Spleen (tissue), 11 donors: Measurements from ENCODE around the gene ZDHHC24. TPM values are rescaled to one million over a fixed set of nuclear protein-coding genes. Genes with fewer than 3 reads are reported as not detected.

ENCODE experiments used
- DNase-seq: peaks from one replicate; pipeline ENCODE4 v3.0.0-alpha.2; 2020
- H3K27ac ChIP-seq, 8 donors: fragments of 200-600 bp; sonication (generic) in 7 of 8; 1 replicate in 4 of 8; 2 replicates in 4 of 8; pipeline versions ENCODE4 v1.5.0 to v1.8.0; 2016 to 2021; ENCODE audit warnings: inconsistent platforms in 4 of 8, mild to moderate bottlenecking in 4 of 8, moderate library complexity in 1 of 8
- H3K27me3 ChIP-seq, 7 donors: fragments of 200-600 bp; sonication (generic) in 6 of 7; replicated peaks in 1 of 7; 1 replicate in 4 of 7; 2 replicates in 3 of 7; pipeline versions ENCODE4 v1.5.0 to v1.8.0; 2016 to 2021; ENCODE audit warnings: inconsistent platforms in 3 of 7, mild to moderate bottlenecking in 1 of 7
- H3K36me3 ChIP-seq, 6 donors: fragments of 200-600 bp; sonication (generic) in 5 of 6; 1 replicate in 4 of 6; 2 replicates in 2 of 6; pipeline versions ENCODE4 v1.5.0 to v1.8.0; 2016 to 2021; ENCODE audit warnings: inconsistent platforms in 2 of 6
- H3K4me1 ChIP-seq, 6 donors: fragments of 200-600 bp; sonication (generic) in 5 of 6; 1 replicate in 3 of 6; 2 replicates in 3 of 6; pipeline versions ENCODE4 v1.5.0 to v1.8.0; 2016 to 2021; ENCODE audit warnings: inconsistent platforms in 3 of 6
- H3K4me3 ChIP-seq, 8 donors: fragments of 200-600 bp; sonication (generic) in 7 of 8; 1 replicate in 4 of 8; 2 replicates in 4 of 8; pipeline versions ENCODE4 v1.5.0 to v1.8.0; 2016 to 2021; ENCODE audit warnings: inconsistent platforms in 4 of 8, mild to moderate bottlenecking in 4 of 8, moderate library complexity in 2 of 8
- H3K9me3 ChIP-seq, 8 donors: fragments of 200-600 bp; sonication (generic) in 7 of 8; 1 replicate in 4 of 8; 2 replicates in 4 of 8; pipeline versions ENCODE4 v1.5.0 to v1.8.0; 2016 to 2021; ENCODE audit warnings: inconsistent platforms in 4 of 8
- POLR2A ChIP-seq, 3 donors: fragments of 450-650 bp; IDR thresholded peaks; one replicate each; pipeline ENCODE4 v1.5.1; 2017; ENCODE audit warnings: antibody characterized with exemption in 3 of 3, mild to moderate bottlenecking in 1 of 3
- POLR2AphosphoS5 ChIP-seq, 3 donors: sonication (generic); formaldehyde crosslinking; IDR thresholded peaks; one replicate each; pipeline ENCODE4 v1.5.1; 2017; ENCODE audit warnings: antibody characterized with exemption in 3 of 3
- WGBS, 5 donors: extraction: QIAGEN DNeasy Blood & Tissue Kit in 3 of 5; methylation state at CpG; one replicate each; pipeline versions ENCODE4 v1.1.5 to v1.1.7; 2013 to 2018; 5-methylcytosine and 5-hydroxymethylcytosine counted together
- intact Hi-C: fragments of 100-400 bp; cut with DNase I; formaldehyde crosslinking; loops from one replicate; pipeline ENCODE4 v1.15.0; 2023; ENCODE audit warnings: low total_unique reads
- polyA plus RNA-seq, 3 donors: library from polyadenylated mRNA; stranded (reverse); fragments of 200-250 nt; gene quantifications; one replicate each; pipeline ENCODE4 v1.2.1, GENCODE V29; 2013
- total RNA-seq, 7 donors: library from RNA; depleted of rRNA in 3 of 7; stranded (reverse); fragments of >200 nt in 3 of 7; fragmentation: NEBNext Ultra II Directional in 4 of 7; extraction: Animal tissue kit (Norgen Biotek cat#: 25700) in 4 of 7; gene quantifications; one replicate each; pipeline versions ENCODE4 v1.1.0 to v1.2.1, GENCODE V29; 2016 to 2021
- TF ChIP-seq, protein P1 (sequence below), 11 experiments: fragments of 200-600 bp in 7 of 11; fragments of 450-650 bp in 4 of 11; sonication (generic) in 4 of 11; IDR thresholded peaks in 8 of 11; conservative IDR thresholded peaks in 3 of 11; 1 replicate in 7 of 11; 2 replicates in 4 of 11; pipeline versions ENCODE4 v1.4.0 to v1.8.0; 2016 to 2021; ENCODE audit warnings: antibody characterized with exemption in 11 of 11, inconsistent platforms in 4 of 11, mild to moderate bottlenecking in 1 of 11
- donor health status: healthy with polysubstance abuse.
- donor health status: DM: no; HTN: no; CAD: no; lungs with moderate emphysema.
- donor health status: DM: no; HTN: no; CAD: no.
- donor health status: Bipolar disorder and iron deficiency.
- donor health status: healthy.
- donor health status: DM: no; HTN: no; CAD: no.
- donor health status: DM: yes; HTN: yes; CAD: no.

ZDHHC24 gene
- total and polyA plus RNA-seq, 10 donors: 9.1 to 25.7 (median 21.1) TPM

DNA sequence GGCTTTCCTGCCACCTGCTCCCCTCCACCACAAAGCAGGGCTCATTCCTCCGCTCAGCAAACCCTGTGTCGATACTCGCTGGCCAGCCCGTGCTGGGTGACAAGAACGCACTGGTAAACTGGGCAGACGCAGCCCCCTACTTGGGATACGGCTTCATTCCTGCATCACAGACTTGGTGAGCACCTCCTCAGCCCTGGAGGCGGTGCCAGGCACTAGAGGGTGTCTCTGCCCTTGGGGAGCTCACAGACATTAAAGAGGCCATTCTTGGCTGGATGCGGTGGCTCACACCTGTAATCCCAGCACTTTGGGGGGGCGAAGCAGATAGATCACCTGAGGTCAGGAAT, 6.0 kb downstream of the ZDHHC24 start:
- no peak for DNase-seq
- H3K36me3 ChIP-seq: peaks cover 0 to 86% (median 59%) of the 10 kb centered on the region in 6 donors
- intact Hi-C loops: no loop called here

DNA sequence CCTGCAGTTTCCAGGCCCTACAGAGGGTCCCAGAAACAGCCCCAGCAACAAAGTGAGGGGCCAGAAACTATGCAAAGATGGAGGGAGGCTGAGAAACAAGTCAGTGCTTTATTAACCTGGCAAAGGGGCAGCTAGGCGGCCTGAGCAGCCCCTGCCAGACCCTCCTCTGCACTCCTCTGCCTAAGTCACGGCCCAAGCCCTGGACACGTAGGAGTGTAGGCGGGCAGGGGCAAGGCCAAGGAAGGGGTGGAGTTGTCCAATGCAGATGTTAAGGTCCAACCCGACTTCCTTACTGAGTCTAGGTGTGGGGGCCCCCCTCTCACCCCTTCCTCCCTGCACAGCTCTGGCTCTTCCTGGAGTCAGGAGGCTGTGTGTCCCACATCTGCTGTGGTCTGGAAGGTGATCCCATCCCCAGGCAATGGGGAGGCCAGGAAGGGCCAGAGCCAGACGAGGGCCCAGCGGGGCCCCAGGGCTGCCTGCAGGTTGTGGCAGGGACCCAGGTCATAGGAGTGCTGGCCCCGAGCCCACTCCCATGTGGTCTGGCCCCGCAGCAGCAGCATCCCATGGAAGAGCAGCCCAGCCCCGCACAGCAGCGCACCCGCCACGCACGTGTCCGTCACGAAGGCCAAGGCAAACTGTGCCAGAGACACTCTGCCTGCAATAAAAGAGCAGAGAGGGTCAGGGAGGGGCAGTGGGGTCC, 6.5 kb downstream of the ZDHHC24 start:
- 84 to 93% (median 87%) methylated on average over 10 to 16 of the region's 16 CpGs for WGBS, 5 donors
- peaks cover 0 to 90% (median 61%) of the 10 kb centered on the region in 6 donors for H3K36me3 ChIP-seq
- no peak overlapping the region for H3K27ac ChIP-seq
- peaks cover 9 to 28% (median 20%) of the 10 kb centered on the region in 6 donors for H3K4me1 ChIP-seq
- H3K27me3 ChIP-seq: no peaks in the 10 kb centered on the region
- no peak overlapping the region for H3K4me3 ChIP-seq
- H3K9me3 ChIP-seq: no peaks in the 10 kb centered on the region
- intact Hi-C loops: no loop called here
- DNase-seq: no peak
- no peak for TF ChIP-seq POLR2A (IDR thresholded peaks at IDR 0.05)
- TF ChIP-seq, protein P1, sequence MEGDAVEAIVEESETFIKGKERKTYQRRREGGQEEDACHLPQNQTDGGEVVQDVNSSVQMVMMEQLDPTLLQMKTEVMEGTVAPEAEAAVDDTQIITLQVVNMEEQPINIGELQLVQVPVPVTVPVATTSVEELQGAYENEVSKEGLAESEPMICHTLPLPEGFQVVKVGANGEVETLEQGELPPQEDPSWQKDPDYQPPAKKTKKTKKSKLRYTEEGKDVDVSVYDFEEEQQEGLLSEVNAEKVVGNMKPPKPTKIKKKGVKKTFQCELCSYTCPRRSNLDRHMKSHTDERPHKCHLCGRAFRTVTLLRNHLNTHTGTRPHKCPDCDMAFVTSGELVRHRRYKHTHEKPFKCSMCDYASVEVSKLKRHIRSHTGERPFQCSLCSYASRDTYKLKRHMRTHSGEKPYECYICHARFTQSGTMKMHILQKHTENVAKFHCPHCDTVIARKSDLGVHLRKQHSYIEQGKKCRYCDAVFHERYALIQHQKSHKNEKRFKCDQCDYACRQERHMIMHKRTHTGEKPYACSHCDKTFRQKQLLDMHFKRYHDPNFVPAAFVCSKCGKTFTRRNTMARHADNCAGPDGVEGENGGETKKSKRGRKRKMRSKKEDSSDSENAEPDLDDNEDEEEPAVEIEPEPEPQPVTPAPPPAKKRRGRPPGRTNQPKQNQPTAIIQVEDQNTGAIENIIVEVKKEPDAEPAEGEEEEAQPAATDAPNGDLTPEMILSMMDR (IDR thresholded peaks at IDR 0.05 in 8 of 11, conservative IDR thresholded peaks at IDR 0.05 in 3 of 11): no peak
- peak in 1 of 3 donors; percentile 47 for TF ChIP-seq POLR2AphosphoS5 (IDR thresholded peaks at IDR 0.05)

More for the DNA sequence above, 6.0 kb downstream of the ZDHHC24 start:
- 89 to 96% (median 93%) methylated on average over 10 of the region's 10 CpGs for WGBS, 5 donors
- H3K27ac ChIP-seq: no peak overlapping the region
- peaks cover 14 to 34% (median 25%) of the 10 kb centered on the region in 6 donors for H3K4me1 ChIP-seq
- H3K27me3 ChIP-seq: no peaks in the 10 kb centered on the region
- H3K9me3 ChIP-seq: no peaks in the 10 kb centered on the region
- H3K4me3 ChIP-seq: no peak overlapping the region
- no peak for TF ChIP-seq POLR2A (IDR thresholded peaks at IDR 0.05)
- TF ChIP-seq POLR2AphosphoS5 (IDR thresholded peaks at IDR 0.05): peak in 1 of 3 donors; percentile 3
- TF ChIP-seq, protein P1 (IDR thresholded peaks at IDR 0.05 in 8 of 11, conservative IDR thresholded peaks at IDR 0.05 in 3 of 11): no peak

DNA sequence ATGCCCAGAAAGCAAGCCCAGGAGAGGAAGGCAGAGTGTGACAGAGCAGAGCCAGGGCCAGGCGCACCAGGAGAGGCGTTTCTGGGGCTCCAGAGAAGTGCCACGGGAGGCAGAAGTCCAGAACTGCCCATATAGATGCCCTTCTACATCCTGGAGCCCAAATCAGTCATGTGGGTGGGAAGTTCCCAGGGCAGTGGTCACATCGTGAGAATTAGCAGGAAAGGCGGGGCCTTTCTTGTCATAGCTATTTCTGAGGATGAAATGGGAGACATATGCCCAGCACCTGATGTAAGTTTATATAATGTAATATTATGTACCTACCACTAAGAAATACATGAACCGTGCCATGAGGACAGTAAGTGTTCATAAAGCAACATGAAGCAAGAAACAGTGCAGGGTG, 13.1 kb downstream of the ZDHHC24 start:
- no peaks in the 10 kb centered on the region for H3K9me3 ChIP-seq
- 69 to 77% (median 74%) methylated on average over 6 of the region's 6 CpGs for WGBS, 5 donors
- intact Hi-C loops: no loop called here

DNA sequence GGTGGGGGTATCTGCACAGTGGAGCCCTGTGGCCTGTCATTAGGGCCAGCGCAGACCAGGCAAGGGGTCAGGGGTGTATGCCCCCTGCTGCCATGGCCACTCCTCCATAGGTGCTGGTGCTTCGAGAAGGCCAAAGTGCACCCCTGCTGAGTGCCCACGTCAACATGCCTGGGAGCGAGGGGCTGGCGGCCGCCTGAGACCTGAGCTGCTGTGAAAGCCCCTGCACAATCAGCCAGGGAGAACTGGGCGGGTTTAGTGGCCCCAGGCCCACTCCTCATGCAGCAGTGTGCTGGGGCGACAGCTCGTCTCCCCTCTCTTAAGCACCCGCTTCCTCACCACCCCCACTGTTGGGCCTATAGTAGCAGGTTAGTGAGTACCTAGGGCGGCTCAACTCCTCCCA, 14.0 kb downstream of the ZDHHC24 start:
- intact Hi-C loops: no loop called here
- Histone ChIP-seq H3K27ac (no peak overlapping the region), H3K9me3 (no peaks in the 10 kb centered on the region), H3K36me3 (peaks cover 0 to 92% (median 27%) of the 10 kb centered on the region in 6 donors), H3K27me3 (no peaks in the 10 kb centered on the region), H3K4me1 (no peaks in the 10 kb centered on the region), H3K4me3 (no peak overlapping the region)
- TF ChIP-seq, protein P1 (IDR thresholded peaks at IDR 0.05 in 8 of 11, conservative IDR thresholded peaks at IDR 0.05 in 3 of 11): no peak
- no peak for TF ChIP-seq POLR2A (IDR thresholded peaks at IDR 0.05)
- peak in 1 of 3 donors; percentile 49 for TF ChIP-seq POLR2AphosphoS5 (IDR thresholded peaks at IDR 0.05)
- 89 to 98% (median 95%) methylated on average over 5 to 11 of the region's 11 CpGs for WGBS, 5 donors
- DNase-seq: no peak

More for the DNA sequence above, 13.1 kb downstream of the ZDHHC24 start:
- Histone ChIP-seq H3K4me1 (no peaks in the 10 kb centered on the region), H3K27me3 (no peaks in the 10 kb centered on the region), H3K4me3 (no peak overlapping the region), H3K36me3 (peaks cover 0 to 92% (median 29%) of the 10 kb centered on the region in 6 donors), H3K27ac (no peak overlapping the region)
- no peak for TF ChIP-seq POLR2A (IDR thresholded peaks at IDR 0.05)
- TF ChIP-seq, protein P1 (IDR thresholded peaks at IDR 0.05 in 8 of 11, conservative IDR thresholded peaks at IDR 0.05 in 3 of 11): no peak
- TF ChIP-seq POLR2AphosphoS5 (IDR thresholded peaks at IDR 0.05): no peak
- no peak for DNase-seq
